ENCODE data around the gene ZNF485. TPM values are rescaled to one million over a fixed set of nuclear protein-coding genes. Genes with fewer than 3 reads are reported as not detected.

ZNF485 gene
- total and polyA plus RNA-seq, 10 of the 15 experiments (the other 5 are each of a cell fraction or from before 2014, with no cell fraction given), result 3.2 to 7.6 (median 5.1) TPM

GRCh38 chr10:43606323-43607198, at the start of gene ZNF485 (continued):
- no peak for TF ChIP-seq CTCF (IDR thresholded peaks at IDR 0.05 in 2 of 3, conservative IDR thresholded peaks at IDR 0.05 in 1 of 3; ENCODE audit: control insufficient read depth in 2 of 3, extremely low read depth in 1 of 3, insufficient read depth in 1 of 3, low read depth in 3 of 3, low read length in 3 of 3)
- no peak for TF ChIP-seq GATAD2B (conservative IDR thresholded peaks at IDR 0.05; ENCODE audit: low read depth)
- TF ChIP-seq TCF7 (IDR thresholded peaks at IDR 0.05; ENCODE audit: borderline replicate concordance), result no peak
- no peak for TF ChIP-seq RCOR1 (conservative IDR thresholded peaks at IDR 0.05; ENCODE audit: low read depth, low read length)
- TF ChIP-seq ZNF217 (IDR thresholded peaks at IDR 0.05), result no peak
- TF ChIP-seq ZNF274 (IDR thresholded peaks at IDR 0.05; ENCODE audit: insufficient read depth, insufficient read length), result no peak
- TF ChIP-seq HCFC1 (IDR thresholded peaks at IDR 0.05; ENCODE audit: low read length), result peak; percentile 94
- peak; percentile 87 for TF ChIP-seq SIX5 (IDR thresholded peaks at IDR 0.05; ENCODE audit: low read depth, low read length, severe bottlenecking)
- no peak for TF ChIP-seq ZNF592 (IDR thresholded peaks at IDR 0.05)
- TF ChIP-seq POLR2AphosphoS2 (IDR thresholded peaks at IDR 0.05; ENCODE audit: low read depth, low read length), result no peak
- TF ChIP-seq POU2F2 (IDR thresholded peaks at IDR 0.05; ENCODE audit: borderline replicate concordance, low read depth, low read length), result no peak
- 0 out of 2 replicates have a peak, but pooled peaks have one; percentile 18 for TF ChIP-seq PKNOX1 (IDR thresholded peaks at IDR 0.05)
- TF ChIP-seq CREM (IDR thresholded peaks at IDR 0.05; ENCODE audit: low read depth), result peak; percentile 36; the same call in 1 of the 2 replicates
- TF ChIP-seq RUNX3 (IDR thresholded peaks at IDR 0.05; ENCODE audit: low read length), result peak; percentile 80
- TF ChIP-seq YY1 (IDR thresholded peaks at IDR 0.05; ENCODE audit: low read depth, low read length), result peak; percentile 48
- TF ChIP-seq E4F1 (IDR thresholded peaks at IDR 0.05; ENCODE audit: borderline replicate concordance, partially characterized antibody), result no peak
